GM12865 (cell line): ENCODE data around the gene SLC2A5.
A peak's percentile ranks its signal among the peaks of the same experiment; 100 is the strongest.
"Not testable (repeated sequence)": the region's sequence is repeated elsewhere in the genome, so short reads cannot be mapped to it uniquely, and the experiment has no call there.

Experiments
- DNase-seq: peaks from one replicate; pipeline ENCODE4 v3.0.0; 2010; ENCODE audit warnings: low read depth
- H3K4me3 ChIP-seq: 2 replicates; pipeline ENCODE4 v1.5.1; 2011; ENCODE audit warnings: mild to moderate bottlenecking, low read depth, low read length, control low read depth
- CTCF ChIP-seq: IDR thresholded peaks from 2 replicates; pipeline ENCODE4 v1.5.1; 2011; ENCODE audit warnings: low read length, control low read depth, low read depth, inconsistent platforms; ENCODE audit not compliant: insufficient read depth; ENCODE audit errors: missing control alignments

Gene SLC2A5

GRCh38 chr1:9006956-9007615 lies 62.3 kb downstream of the SLC2A5 start:
- H3K4me3 ChIP-seq, result no peak overlapping the region
- no peak for DNase-seq
- no peak for TF ChIP-seq CTCF

- no peak overlapping the region for H3K4me3 ChIP-seq
- no peak for TF ChIP-seq CTCF
- no peak for DNase-seq
Observed at GRCh38 chr1:9005395-9005708, 64.1 kb downstream of the SLC2A5 start.

GRCh38 chr1:9004700-9005394 lies 64.6 kb downstream of the SLC2A5 start:
- no peak overlapping the region for H3K4me3 ChIP-seq
- DNase-seq, result peak; percentile 88
- TF ChIP-seq CTCF, result peak; percentile 96

GRCh38 chr1:9004031-9004699 lies 65.3 kb downstream of the SLC2A5 start:
- no peak for DNase-seq
- no peak for TF ChIP-seq CTCF
- H3K4me3 ChIP-seq, result no peak overlapping the region

- H3K4me3 ChIP-seq, DNase-seq: not testable (repeated sequence)
Observed at GRCh38 chr1:9002215-9002560, 67.2 kb downstream of the SLC2A5 start.

GRCh38 chr1:9001534-9002214 lies 67.8 kb downstream of the SLC2A5 start:
- H3K4me3 ChIP-seq, DNase-seq: not testable (repeated sequence)

GRCh38 chr1:8993962-8994675 lies 75.3 kb downstream of the SLC2A5 start:
- not testable (repeated sequence) for H3K4me3 ChIP-seq, DNase-seq
